Subcutaneous abdominal adipose tissue (tissue), 5 donors: ENCODE data around the gene EFCAB3.

Source experiments
- H3K27ac ChIP-seq: one replicate; pipeline ENCODE4 v1.7.0; 2013; ENCODE audit warnings: low read depth, mild to moderate bottlenecking, inconsistent platforms, low read length, moderate library complexity
- H3K27me3 ChIP-seq, 5 donors: one replicate each; pipeline ENCODE4 v1.7.0; 2013; ENCODE audit warnings: low read length in 5 of 5, inconsistent platforms in 1 of 5; ENCODE audit not compliant: control insufficient read depth in 5 of 5, insufficient read depth in 4 of 5
- H3K36me3 ChIP-seq, 5 donors: one replicate each; pipeline ENCODE4 v1.7.0; 2013; ENCODE audit warnings: low read length in 5 of 5; ENCODE audit not compliant: control insufficient read depth in 5 of 5, insufficient read depth in 5 of 5
- H3K4me1 ChIP-seq, 5 donors: one replicate each; pipeline ENCODE4 v1.7.0; 2013; ENCODE audit warnings: low read length in 5 of 5, mild to moderate bottlenecking in 3 of 5, moderate library complexity in 1 of 5; ENCODE audit not compliant: control insufficient read depth in 5 of 5, insufficient read depth in 5 of 5
- H3K4me3 ChIP-seq, 5 donors: one replicate each; pipeline ENCODE4 v1.7.0; 2013; ENCODE audit warnings: low read length in 5 of 5, low read depth in 1 of 5
- H3K9ac ChIP-seq, 5 donors: one replicate each; pipeline ENCODE4 v1.7.0; 2013; ENCODE audit warnings: low read length in 5 of 5, mild to moderate bottlenecking in 4 of 5, moderate library complexity in 3 of 5
- H3K9me3 ChIP-seq, 5 donors: one replicate each; pipeline ENCODE4 v1.7.0; 2013; ENCODE audit warnings: low read length in 5 of 5; ENCODE audit not compliant: control insufficient read depth in 5 of 5
- donor health status: healthy.
- donor health status: healthy.
- donor health status: healthy.
- donor health status: healthy.
- donor health status: healthy.

Gene EFCAB3

DNA sequence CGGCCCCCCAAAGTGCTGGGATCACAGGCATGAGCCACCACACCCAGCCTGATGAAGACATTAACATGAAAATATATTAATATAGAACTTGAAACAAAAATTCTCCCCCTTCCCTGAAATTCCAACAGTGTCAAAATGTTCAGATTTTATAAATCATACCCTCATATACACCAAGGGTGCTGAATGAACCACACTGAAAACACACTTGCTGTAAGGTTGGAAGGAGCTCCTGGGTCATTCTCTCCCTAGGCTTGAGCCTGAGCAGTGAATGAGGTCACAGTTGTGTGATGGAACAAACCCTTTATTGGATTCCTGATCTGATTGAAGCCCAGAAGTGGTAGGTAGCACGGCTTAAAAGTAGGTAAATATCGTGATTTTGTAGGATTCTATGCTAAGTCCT lies at the start of gene EFCAB3:
EFCAB3 (plus strand) TSS at position 301 of the 400 bp plus-strand sequence. CDS start 2,427 bp downstream, outside the sequence.
- Histone ChIP-seq H3K4me1 (no peaks in the 10 kb centered on the region), H3K27ac (no peak within 1 kb of the TSS), H3K36me3 (no peaks in the 10 kb centered on the region), H3K9me3 (no peaks in the 10 kb centered on the region), H3K4me3 (no peak within 1 kb of the TSS), H3K27me3 (peaks cover 0 to 6% (median 3%) of the 10 kb centered on the region in 5 donors), H3K9ac (no peak within 1 kb of the TSS)

GRCh38 chr17:62336527-62336926 lies 43.8 kb upstream of the EFCAB3 start:
- Histone ChIP-seq H3K27me3 (no peaks in the 10 kb centered on the region), H3K4me3 (no peak overlapping the region), H3K27ac (no peak overlapping the region), H3K9me3 (peaks cover 0 to 15% (median 3%) of the 10 kb centered on the region in 5 donors), H3K36me3 (no peaks in the 10 kb centered on the region), H3K9ac (no peak overlapping the region), H3K4me1 (no peaks in the 10 kb centered on the region)

DNA sequence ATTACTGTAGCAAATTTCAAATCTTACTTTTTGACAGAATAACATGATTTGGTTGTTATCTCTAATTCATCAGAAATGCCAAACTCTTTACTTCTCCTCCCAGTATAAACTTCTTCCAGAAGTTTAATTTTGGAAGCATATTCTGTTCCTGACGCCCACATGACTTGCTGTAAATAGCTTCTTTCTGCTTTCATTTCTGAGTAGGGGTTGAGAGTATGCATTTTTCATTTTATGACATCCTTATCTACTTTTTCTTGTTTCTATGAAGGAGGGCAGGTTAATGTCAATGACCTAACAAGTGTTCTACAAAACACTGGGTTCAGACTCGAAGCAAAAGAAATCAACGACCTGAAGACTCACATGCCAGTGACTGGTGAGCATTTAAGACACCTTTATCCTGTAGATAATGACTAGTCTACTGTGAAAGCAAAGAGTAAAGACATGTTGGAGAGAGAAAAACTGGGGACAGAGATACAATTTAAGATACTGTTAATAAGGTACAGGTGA lies 36.5 kb upstream of the EFCAB3 start:
- Histone ChIP-seq H3K4me3 (no peak overlapping the region), H3K27ac (no peak overlapping the region), H3K9me3 (no peaks in the 10 kb centered on the region), H3K9ac (no peak overlapping the region), H3K36me3 (no peaks in the 10 kb centered on the region), H3K4me1 (no peaks in the 10 kb centered on the region), H3K27me3 (no peaks in the 10 kb centered on the region)

GRCh38 chr17:62351176-62351575 lies 29.2 kb upstream of the EFCAB3 start:
- no peaks in the 10 kb centered on the region for H3K4me1 ChIP-seq
- no peak overlapping the region for H3K27ac ChIP-seq
- H3K9ac ChIP-seq: no peak overlapping the region
- H3K36me3 ChIP-seq: no peaks in the 10 kb centered on the region
- no peaks in the 10 kb centered on the region for H3K27me3 ChIP-seq
- no peak overlapping the region for H3K4me3 ChIP-seq
- H3K9me3 ChIP-seq: no peaks in the 10 kb centered on the region

GRCh38 chr17:62366191-62366590 lies 14.2 kb upstream of the EFCAB3 start:
- Histone ChIP-seq H3K27ac (no peak overlapping the region), H3K9me3 (peaks cover 0 to 4% (median 0%) of the 10 kb centered on the region in 5 donors), H3K36me3 (no peaks in the 10 kb centered on the region)

DNA sequence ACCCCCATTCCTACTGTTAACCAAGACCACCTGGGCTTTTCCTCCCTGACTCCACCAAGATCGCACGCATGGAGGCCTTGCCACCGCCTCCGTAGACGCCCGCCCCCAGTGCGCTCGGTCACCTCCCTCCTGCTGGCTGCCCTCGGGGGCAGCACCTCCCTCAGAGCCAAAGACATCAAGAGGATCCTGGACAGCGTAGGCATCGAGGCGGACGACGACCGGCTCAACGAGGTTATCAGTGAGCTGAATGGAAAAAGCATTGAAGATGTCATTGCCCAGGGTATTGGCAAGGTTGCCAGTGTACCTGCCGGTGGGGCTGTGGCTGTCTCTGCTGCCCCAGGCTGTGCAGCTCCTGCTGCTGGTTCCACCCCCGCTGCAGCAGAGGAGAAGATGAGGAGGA lies 1.2 kb downstream of the EFCAB3 start:
- H3K9ac ChIP-seq: no peak overlapping the region
- no peak overlapping the region for H3K27ac ChIP-seq
- no peaks in the 10 kb centered on the region for H3K36me3 ChIP-seq
- no peaks in the 10 kb centered on the region for H3K9me3 ChIP-seq
- H3K4me1 ChIP-seq: no peaks in the 10 kb centered on the region
- peaks cover 0 to 6% (median 3%) of the 10 kb centered on the region in 5 donors for H3K27me3 ChIP-seq
- H3K4me3 ChIP-seq: no peak overlapping the region

More at GRCh38 chr17:62366191-62366590, 14.2 kb upstream of the EFCAB3 start:
- no peaks in the 10 kb centered on the region for H3K4me1 ChIP-seq
- H3K9ac ChIP-seq: no peak overlapping the region
- no peak overlapping the region for H3K4me3 ChIP-seq
- H3K27me3 ChIP-seq: no peaks in the 10 kb centered on the region

DNA sequence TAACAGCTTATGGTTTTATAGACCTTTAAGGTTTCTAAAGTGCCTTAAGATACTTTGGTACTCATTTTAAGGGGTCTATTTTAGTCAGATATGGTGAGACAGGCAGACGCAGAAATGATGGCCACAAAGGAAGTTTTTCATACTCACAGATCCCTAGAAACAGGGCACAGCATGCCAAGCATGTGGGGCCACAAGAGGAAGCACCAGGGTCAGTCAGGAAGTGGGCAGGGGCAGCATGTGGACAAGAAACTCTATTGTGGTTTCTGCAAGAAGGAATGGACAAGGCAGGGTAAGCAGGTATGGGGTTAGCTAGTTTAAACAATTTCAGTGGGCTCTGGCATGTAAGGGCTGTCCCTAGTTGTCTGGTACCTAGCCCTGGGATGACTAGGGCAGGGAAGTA lies 8.5 kb downstream of the EFCAB3 start:
- no peak overlapping the region for H3K4me3 ChIP-seq
- no peak overlapping the region for H3K9ac ChIP-seq
- H3K27ac ChIP-seq: no peak overlapping the region
- peaks cover 0 to 3% (median 0%) of the 10 kb centered on the region in 5 donors for H3K27me3 ChIP-seq
- no peaks in the 10 kb centered on the region for H3K4me1 ChIP-seq
- H3K36me3 ChIP-seq: no peaks in the 10 kb centered on the region
- no peaks in the 10 kb centered on the region for H3K9me3 ChIP-seq

DNA sequence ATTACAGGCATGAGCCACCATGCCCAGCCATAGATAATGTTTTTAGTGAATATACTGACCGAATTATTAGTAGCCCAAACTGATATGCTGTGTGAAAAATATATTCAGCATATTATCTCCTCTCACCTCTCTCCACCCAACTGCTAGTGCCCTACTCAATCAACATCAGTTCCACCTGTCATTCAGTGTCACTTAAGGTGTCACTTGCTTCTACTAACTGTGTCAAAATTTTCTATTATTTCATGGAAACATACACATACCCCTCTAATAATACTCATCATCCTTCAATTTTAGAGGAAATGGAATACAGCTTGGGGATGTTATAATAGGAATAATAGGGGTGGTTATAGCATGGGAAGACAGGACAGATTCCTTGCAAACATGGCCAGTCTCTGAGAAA lies 12.6 kb downstream of the EFCAB3 start:
- Histone ChIP-seq H3K4me3 (no peak overlapping the region), H3K36me3 (no peaks in the 10 kb centered on the region), H3K9me3 (no peaks in the 10 kb centered on the region), H3K9ac (no peak overlapping the region), H3K27ac (no peak overlapping the region), H3K4me1 (no peaks in the 10 kb centered on the region), H3K27me3 (peaks cover 0 to 3% (median 0%) of the 10 kb centered on the region in 5 donors)

GRCh38 chr17:62398891-62399290 lies 18.5 kb downstream of the EFCAB3 start:
- no peaks in the 10 kb centered on the region for H3K9me3 ChIP-seq
- H3K9ac ChIP-seq: no peak overlapping the region
- H3K4me1 ChIP-seq: no peaks in the 10 kb centered on the region

DNA sequence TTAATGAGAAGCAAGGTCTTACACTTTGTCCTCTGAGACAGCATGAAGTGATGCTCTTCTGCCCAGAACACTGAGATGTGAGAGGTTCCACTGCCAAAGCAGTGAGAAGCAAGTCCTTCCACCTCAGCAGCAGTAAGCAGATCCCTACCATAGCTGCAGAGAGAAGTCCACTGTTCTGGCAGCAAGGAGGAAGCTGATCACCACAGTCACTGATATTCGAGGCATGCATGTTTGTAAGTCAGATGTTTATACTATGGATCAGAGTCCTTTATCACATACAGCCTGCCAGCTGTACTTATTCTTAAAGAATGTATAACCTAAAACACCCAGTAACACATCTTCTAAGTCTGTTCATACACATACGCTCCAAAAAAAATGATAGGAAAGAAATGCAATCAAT lies 25.1 kb downstream of the EFCAB3 start:
- no peaks in the 10 kb centered on the region for H3K9me3 ChIP-seq
- no peak overlapping the region for H3K9ac ChIP-seq
- H3K27me3 ChIP-seq: peaks cover 0 to 8% (median 3%) of the 10 kb centered on the region in 5 donors
- H3K36me3 ChIP-seq: no peaks in the 10 kb centered on the region
- H3K4me1 ChIP-seq: peaks cover 0 to 1% (median 0%) of the 10 kb centered on the region in 5 donors
- no peak overlapping the region for H3K27ac ChIP-seq
- no peak overlapping the region for H3K4me3 ChIP-seq

More at GRCh38 chr17:62398891-62399290, 18.5 kb downstream of the EFCAB3 start:
- Histone ChIP-seq H3K4me3 (no peak overlapping the region), H3K27ac (no peak overlapping the region), H3K27me3 (peaks cover 0 to 7% (median 0%) of the 10 kb centered on the region in 5 donors), H3K36me3 (no peaks in the 10 kb centered on the region)
